ENCODE measurements around the gene NDUFV2.

NDUFV2 gene

GRCh38 chr18:9178557-9178956 lies 76.1 kb downstream of the NDUFV2 start:
- H2BK120ac ChIP-seq (ENCODE audit: insufficient read depth, low read length, poor library complexity): no peak overlapping the region
- no peak overlapping the region for H3K23ac ChIP-seq (ENCODE audit: low read length)
- H4K91ac ChIP-seq (ENCODE audit: low read depth, low read length): no peak overlapping the region
- H3K4me1 ChIP-seq (ENCODE audit: control insufficient read depth in 1 of 2, insufficient read depth in 2 of 2, low read length in 2 of 2): no peaks in the 10 kb centered on the region
- no peak overlapping the region for H4K12ac ChIP-seq (ENCODE audit: low read depth, low read length)
- no peak overlapping the region for H3K14ac ChIP-seq (ENCODE audit: low read length)
- no peak overlapping the region for H2BK5ac ChIP-seq (ENCODE audit: low read depth, low read length, poor library complexity)
- DNase-seq: no peak
- H3K4me3 ChIP-seq (ENCODE audit: low read depth, low read length): no peak overlapping the region
- no peak overlapping the region for H2AK5ac ChIP-seq (ENCODE audit: low read length)
- no peaks in the 10 kb centered on the region for H3K27me3 ChIP-seq (ENCODE audit: insufficient read depth, low read length)
- H3K36me3 ChIP-seq (ENCODE audit: control insufficient read depth in 1 of 2, insufficient read depth in 2 of 2, low read length in 2 of 2): no peaks in the 10 kb centered on the region
- H3K9ac ChIP-seq (ENCODE audit: low read length): no peak overlapping the region
- no CpG with 5 or more reads among the region's 1 CpG for WGBS (ENCODE audit: extremely low coverage, insufficient coverage, insufficient read length)
- no peaks in the 10 kb centered on the region for H3K79me2 ChIP-seq (ENCODE audit: control insufficient read depth, insufficient read depth, low read length, poor library complexity)
- no peak overlapping the region for H3K4me2 ChIP-seq (ENCODE audit: low read length)
- H3K4ac ChIP-seq (ENCODE audit: low read depth, low read length): no peak overlapping the region
- H2BK12ac ChIP-seq (ENCODE audit: low read length): no peak overlapping the region
- H2AFZ ChIP-seq (ENCODE audit: insufficient read depth, low read length, poor library complexity): no peak overlapping the region
- no peaks in the 10 kb centered on the region for H3K79me1 ChIP-seq (ENCODE audit: low read length)
- no peak overlapping the region for H3K27ac ChIP-seq (ENCODE audit: low read depth, low read length)
- H3K9me3 ChIP-seq (ENCODE audit: insufficient read depth, low read depth, low read length): no peaks in the 10 kb centered on the region
- H4K8ac ChIP-seq (ENCODE audit: low read depth, low read length): no peak overlapping the region
- no peak overlapping the region for H3K18ac ChIP-seq (ENCODE audit: low read length)

DNA sequence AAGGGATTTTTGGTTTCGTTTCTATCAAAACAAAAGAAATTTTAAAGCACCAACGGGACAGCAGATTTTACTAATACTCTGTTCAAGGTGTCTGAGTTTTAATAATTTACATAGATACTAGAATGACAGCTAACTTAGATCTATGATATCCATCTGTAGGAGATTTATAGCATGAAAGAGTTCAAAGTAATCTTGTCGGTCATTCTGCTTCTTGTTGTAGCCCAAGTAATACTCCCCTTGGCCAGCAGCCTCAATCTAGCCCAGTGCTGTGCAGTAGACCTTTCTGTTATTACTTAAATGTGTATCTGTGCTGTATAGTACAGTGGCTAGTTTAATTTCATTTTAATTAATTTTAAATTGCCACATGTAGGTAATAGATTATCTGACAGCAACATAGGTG lies 78.8 kb downstream of the NDUFV2 start:
- Histone ChIP-seq H4K12ac (ENCODE audit: low read depth, low read length) (no peak overlapping the region), H3K79me1 (ENCODE audit: low read length) (no peaks in the 10 kb centered on the region), H3K27ac (ENCODE audit: low read depth, low read length) (no peak overlapping the region), H3K23ac (ENCODE audit: low read length) (no peak overlapping the region), H3K4me2 (ENCODE audit: low read length) (no peak overlapping the region), H3K18ac (ENCODE audit: low read length) (no peak overlapping the region), H3K9ac (ENCODE audit: low read length) (no peak overlapping the region), H4K8ac (ENCODE audit: low read depth, low read length) (no peak overlapping the region), H3K79me2 (ENCODE audit: control insufficient read depth, insufficient read depth, low read length, poor library complexity) (no peaks in the 10 kb centered on the region), H3K4ac (ENCODE audit: low read depth, low read length) (no peak overlapping the region), H3K9me3 (ENCODE audit: insufficient read depth, low read depth, low read length) (no peaks in the 10 kb centered on the region), H3K36me3 (ENCODE audit: control insufficient read depth in 1 of 2, insufficient read depth in 2 of 2, low read length in 2 of 2) (peaks cover 0 to 3% of the 10 kb centered on the region in 2 experiments), H2AFZ (ENCODE audit: insufficient read depth, low read length, poor library complexity) (no peak overlapping the region), H3K27me3 (ENCODE audit: insufficient read depth, low read length) (no peaks in the 10 kb centered on the region), H3K4me3 (ENCODE audit: low read depth, low read length) (no peak overlapping the region), H4K91ac (ENCODE audit: low read depth, low read length) (no peak overlapping the region), H2BK5ac (ENCODE audit: low read depth, low read length, poor library complexity) (no peak overlapping the region), H2AK5ac (ENCODE audit: low read length) (no peak overlapping the region), H3K4me1 (ENCODE audit: control insufficient read depth in 1 of 2, insufficient read depth in 2 of 2, low read length in 2 of 2) (no peaks in the 10 kb centered on the region), H2BK12ac (ENCODE audit: low read length) (no peak overlapping the region), H3K14ac (ENCODE audit: low read length) (no peak overlapping the region), H2BK120ac (ENCODE audit: insufficient read depth, low read length, poor library complexity) (no peak overlapping the region)
- DNase-seq: no peak
- WGBS (ENCODE audit: extremely low coverage, insufficient coverage, insufficient read length): no CpG with 5 or more reads among the region's 3 CpGs

- WGBS (ENCODE audit: extremely low coverage, insufficient coverage, insufficient read length): no CpG with 5 or more reads among the region's 5 CpGs
- no peaks in the 10 kb centered on the region for H3K79me2 ChIP-seq (ENCODE audit: control insufficient read depth, insufficient read depth, low read length, poor library complexity)
- no peak overlapping the region for H4K12ac ChIP-seq (ENCODE audit: low read depth, low read length)
- no peak overlapping the region for H2BK12ac ChIP-seq (ENCODE audit: low read length)
- H3K14ac ChIP-seq (ENCODE audit: low read length): no peak overlapping the region
- H3K27me3 ChIP-seq (ENCODE audit: insufficient read depth, low read length): no peaks in the 10 kb centered on the region
- no peak overlapping the region for H4K91ac ChIP-seq (ENCODE audit: low read depth, low read length)
- no peak overlapping the region for H2BK120ac ChIP-seq (ENCODE audit: insufficient read depth, low read length, poor library complexity)
- H3K4me1 ChIP-seq (ENCODE audit: control insufficient read depth in 1 of 2, insufficient read depth in 2 of 2, low read length in 2 of 2): no peaks in the 10 kb centered on the region
- H4K8ac ChIP-seq (ENCODE audit: low read depth, low read length): no peak overlapping the region
- peaks cover 0 to 7% of the 10 kb centered on the region in 2 experiments for H3K36me3 ChIP-seq (ENCODE audit: control insufficient read depth in 1 of 2, insufficient read depth in 2 of 2, low read length in 2 of 2)
- H3K27ac ChIP-seq (ENCODE audit: low read depth, low read length): no peak overlapping the region
- no peak overlapping the region for H2AFZ ChIP-seq (ENCODE audit: insufficient read depth, low read length, poor library complexity)
- H3K18ac ChIP-seq (ENCODE audit: low read length): no peak overlapping the region
- H3K23ac ChIP-seq (ENCODE audit: low read length): no peak overlapping the region
- DNase-seq: no peak
- H3K4me3 ChIP-seq (ENCODE audit: low read depth, low read length): no peak overlapping the region
- H3K9me3 ChIP-seq (ENCODE audit: insufficient read depth, low read depth, low read length): no peaks in the 10 kb centered on the region
- no peak overlapping the region for H3K4ac ChIP-seq (ENCODE audit: low read depth, low read length)
- H3K9ac ChIP-seq (ENCODE audit: low read length): no peak overlapping the region
- no peak overlapping the region for H3K4me2 ChIP-seq (ENCODE audit: low read length)
- no peak overlapping the region for H2AK5ac ChIP-seq (ENCODE audit: low read length)
- no peak overlapping the region for H2BK5ac ChIP-seq (ENCODE audit: low read depth, low read length, poor library complexity)
- no peaks in the 10 kb centered on the region for H3K79me1 ChIP-seq (ENCODE audit: low read length)
Observed at GRCh38 chr18:9182852-9183399, 80.4 kb downstream of the NDUFV2 start.
